ENCODE data around the gene PAMR1. TPM values are rescaled to one million over a fixed set of nuclear protein-coding genes. Genes with fewer than 3 reads are reported as not detected.

PAMR1 gene, protein sequence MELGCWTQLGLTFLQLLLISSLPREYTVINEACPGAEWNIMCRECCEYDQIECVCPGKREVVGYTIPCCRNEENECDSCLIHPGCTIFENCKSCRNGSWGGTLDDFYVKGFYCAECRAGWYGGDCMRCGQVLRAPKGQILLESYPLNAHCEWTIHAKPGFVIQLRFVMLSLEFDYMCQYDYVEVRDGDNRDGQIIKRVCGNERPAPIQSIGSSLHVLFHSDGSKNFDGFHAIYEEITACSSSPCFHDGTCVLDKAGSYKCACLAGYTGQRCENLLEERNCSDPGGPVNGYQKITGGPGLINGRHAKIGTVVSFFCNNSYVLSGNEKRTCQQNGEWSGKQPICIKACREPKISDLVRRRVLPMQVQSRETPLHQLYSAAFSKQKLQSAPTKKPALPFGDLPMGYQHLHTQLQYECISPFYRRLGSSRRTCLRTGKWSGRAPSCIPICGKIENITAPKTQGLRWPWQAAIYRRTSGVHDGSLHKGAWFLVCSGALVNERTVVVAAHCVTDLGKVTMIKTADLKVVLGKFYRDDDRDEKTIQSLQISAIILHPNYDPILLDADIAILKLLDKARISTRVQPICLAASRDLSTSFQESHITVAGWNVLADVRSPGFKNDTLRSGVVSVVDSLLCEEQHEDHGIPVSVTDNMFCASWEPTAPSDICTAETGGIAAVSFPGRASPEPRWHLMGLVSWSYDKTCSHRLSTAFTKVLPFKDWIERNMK
- 0.21 and 0.66 TPM in 2 replicates for total RNA-seq
- long read RNA-seq, partial matches to known transcripts = 1 of 2 reads
- long read RNA-seq, other reads (novel, unspliced or antisense) = 0 of 2 reads

DNA sequence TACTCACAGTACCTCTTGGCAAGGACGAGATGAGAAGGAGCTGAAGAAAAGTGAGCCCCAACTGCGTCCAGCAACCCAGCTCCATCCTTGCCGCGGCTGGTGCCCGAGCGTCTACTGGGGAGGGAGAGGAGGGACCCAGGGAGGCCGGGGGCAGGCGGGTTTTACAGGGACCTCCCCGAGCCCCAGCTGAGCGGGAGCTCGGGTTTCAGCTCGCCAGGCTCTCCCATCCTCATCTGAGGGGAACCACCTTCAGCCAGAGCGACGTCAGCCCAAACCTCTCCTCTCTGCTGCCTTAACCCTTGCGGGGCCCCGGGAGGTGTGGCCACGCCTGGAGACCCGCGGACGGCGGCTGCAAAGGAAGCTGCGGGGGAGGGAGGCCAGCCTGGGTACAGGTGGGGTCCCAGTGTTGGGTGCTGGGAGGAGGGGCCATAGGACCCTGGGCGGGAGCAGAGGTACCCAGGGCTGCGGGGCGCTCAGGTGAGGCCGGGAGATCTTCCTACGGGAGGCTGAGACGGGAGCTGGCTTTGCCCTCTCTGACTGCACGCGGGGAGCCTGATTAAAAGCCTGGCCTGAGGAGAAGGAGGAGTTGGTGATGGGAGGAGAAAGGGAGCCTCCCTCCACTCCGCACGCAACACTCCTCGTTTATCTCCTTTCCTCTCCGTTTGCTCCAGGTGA lies at the start of gene PAMR1:
PAMR1 (minus strand) TSS at position 116 of the 675 bp plus-strand sequence; CDS start at position 85, 31 bp downstream.
- no peaks in the 10 kb centered on the region for H3K9me3 Mint-ChIP-seq
- H3K27me3 Mint-ChIP-seq (ENCODE audit: low read depth) = peaks cover 65% of the 10 kb centered on the region
- peak within 1 kb of the TSS; percentile 36 for H3K4me3 Mint-ChIP-seq
- no peak for DNase-seq (ENCODE audit: low read depth, low spot score)
- TF ChIP-seq, protein P1, sequence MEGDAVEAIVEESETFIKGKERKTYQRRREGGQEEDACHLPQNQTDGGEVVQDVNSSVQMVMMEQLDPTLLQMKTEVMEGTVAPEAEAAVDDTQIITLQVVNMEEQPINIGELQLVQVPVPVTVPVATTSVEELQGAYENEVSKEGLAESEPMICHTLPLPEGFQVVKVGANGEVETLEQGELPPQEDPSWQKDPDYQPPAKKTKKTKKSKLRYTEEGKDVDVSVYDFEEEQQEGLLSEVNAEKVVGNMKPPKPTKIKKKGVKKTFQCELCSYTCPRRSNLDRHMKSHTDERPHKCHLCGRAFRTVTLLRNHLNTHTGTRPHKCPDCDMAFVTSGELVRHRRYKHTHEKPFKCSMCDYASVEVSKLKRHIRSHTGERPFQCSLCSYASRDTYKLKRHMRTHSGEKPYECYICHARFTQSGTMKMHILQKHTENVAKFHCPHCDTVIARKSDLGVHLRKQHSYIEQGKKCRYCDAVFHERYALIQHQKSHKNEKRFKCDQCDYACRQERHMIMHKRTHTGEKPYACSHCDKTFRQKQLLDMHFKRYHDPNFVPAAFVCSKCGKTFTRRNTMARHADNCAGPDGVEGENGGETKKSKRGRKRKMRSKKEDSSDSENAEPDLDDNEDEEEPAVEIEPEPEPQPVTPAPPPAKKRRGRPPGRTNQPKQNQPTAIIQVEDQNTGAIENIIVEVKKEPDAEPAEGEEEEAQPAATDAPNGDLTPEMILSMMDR (conservative IDR thresholded peaks at IDR 0.05) = no peak
- H3K4me1 Mint-ChIP-seq = peaks cover 14% of the 10 kb centered on the region
- no peaks in the 10 kb centered on the region for H3K36me3 Mint-ChIP-seq (ENCODE audit: low read depth)
- no peak within 1 kb of the TSS for H3K27ac Mint-ChIP-seq (ENCODE audit: unreplicated experiment)

DNA sequence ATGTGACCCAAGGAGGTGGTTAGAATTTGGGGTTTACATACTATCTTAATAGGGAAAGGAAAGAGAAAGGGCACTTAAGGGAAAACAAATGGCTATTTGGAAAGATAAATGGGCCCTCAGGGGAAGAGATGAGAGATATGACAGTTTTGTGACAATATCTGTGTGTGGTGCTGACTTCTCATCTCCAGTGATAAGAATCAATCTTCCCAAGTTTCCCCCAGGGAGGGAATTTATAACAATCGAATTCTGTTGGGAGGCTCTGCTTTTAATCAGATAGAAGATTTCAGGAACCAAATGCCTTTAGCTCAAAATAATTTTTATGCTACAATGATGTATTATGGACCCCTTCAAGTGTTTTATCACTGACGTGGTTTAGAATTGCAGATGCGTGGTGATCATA lies 46.3 kb upstream of the PAMR1 start:
- TF ChIP-seq, protein P1 (conservative IDR thresholded peaks at IDR 0.05) = no peak
- Mint-ChIP-seq H3K4me1 (no peaks in the 10 kb centered on the region), H3K36me3 (ENCODE audit: low read depth) (peaks cover 3% of the 10 kb centered on the region), H3K27ac (ENCODE audit: unreplicated experiment) (no peak overlapping the region), H3K27me3 (ENCODE audit: low read depth) (peaks cover 14% of the 10 kb centered on the region), H3K9me3 (no peaks in the 10 kb centered on the region), H3K4me3 (no peak overlapping the region)
- DNase-seq (ENCODE audit: low read depth, low spot score) = no peak

DNA sequence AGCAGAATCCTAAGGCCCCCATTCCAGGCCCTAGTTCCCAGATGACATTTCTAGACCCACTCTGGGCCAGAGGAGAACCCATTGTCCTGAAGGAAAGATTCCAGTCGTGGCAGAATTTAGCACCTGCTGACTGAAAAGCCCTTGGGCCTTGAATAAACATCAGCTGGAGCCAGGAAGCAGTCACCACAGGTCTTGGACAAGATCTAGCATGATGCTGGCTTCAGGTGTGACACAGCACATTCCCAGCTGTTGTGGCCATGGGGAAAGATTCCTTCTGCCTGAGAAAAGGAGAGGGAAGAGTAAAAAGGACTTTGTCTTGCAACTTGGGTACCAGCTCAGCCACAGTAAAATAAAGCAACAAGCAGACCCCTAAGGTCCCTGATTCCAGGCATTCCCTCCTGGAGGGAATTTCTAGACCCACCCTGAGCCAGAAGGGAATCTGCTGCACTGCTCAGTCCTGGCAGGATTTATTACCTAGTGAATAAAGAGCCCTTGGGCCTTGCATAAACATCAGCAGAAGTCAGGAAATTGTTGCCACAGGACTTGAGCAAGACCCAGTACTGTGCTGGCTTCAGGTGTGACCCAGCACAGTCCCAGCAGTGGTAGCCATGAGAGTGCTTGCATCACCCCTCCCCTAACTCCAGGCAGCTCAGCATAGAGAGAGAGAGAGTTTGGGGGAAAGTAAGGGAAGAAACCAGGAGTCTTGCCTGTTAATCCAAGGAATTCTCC lies 42.5 kb upstream of the PAMR1 start:
- TF ChIP-seq, protein P1 (conservative IDR thresholded peaks at IDR 0.05) = no peak
- no peak overlapping the region for H3K4me3 Mint-ChIP-seq
- no peak overlapping the region for H3K27ac Mint-ChIP-seq (ENCODE audit: unreplicated experiment)
- no peaks in the 10 kb centered on the region for H3K4me1 Mint-ChIP-seq
- DNase-seq (ENCODE audit: low read depth, low spot score) = no peak
- no peaks in the 10 kb centered on the region for H3K36me3 Mint-ChIP-seq (ENCODE audit: low read depth)
- H3K9me3 Mint-ChIP-seq = no peaks in the 10 kb centered on the region
- peaks cover 17% of the 10 kb centered on the region for H3K27me3 Mint-ChIP-seq (ENCODE audit: low read depth)

DNA sequence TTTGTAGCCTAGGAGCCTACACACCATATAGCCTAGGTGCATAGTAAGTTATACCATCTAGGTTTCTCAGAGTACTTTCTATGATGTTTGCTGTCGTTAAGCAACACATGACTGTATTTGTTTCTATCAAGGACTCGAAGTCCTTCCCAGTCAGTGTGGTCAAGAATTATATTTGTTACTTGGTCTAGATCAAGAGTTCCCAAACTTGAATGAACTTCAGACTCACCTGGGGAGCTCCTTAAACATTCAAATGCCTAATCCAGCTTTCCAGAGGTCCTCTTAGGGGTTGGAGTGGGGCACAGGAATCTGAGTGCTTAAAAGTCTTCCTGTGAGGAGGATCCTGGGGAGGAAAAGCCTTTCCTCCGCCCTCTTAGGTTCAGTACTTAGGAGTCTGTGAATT lies 41.5 kb upstream of the PAMR1 start:
- no peak overlapping the region for H3K27ac Mint-ChIP-seq (ENCODE audit: unreplicated experiment)
- H3K36me3 Mint-ChIP-seq (ENCODE audit: low read depth) = no peaks in the 10 kb centered on the region
- H3K27me3 Mint-ChIP-seq (ENCODE audit: low read depth) = peaks cover 13% of the 10 kb centered on the region
- TF ChIP-seq, protein P1 (conservative IDR thresholded peaks at IDR 0.05) = no peak
- no peaks in the 10 kb centered on the region for H3K4me1 Mint-ChIP-seq
- no peak for DNase-seq (ENCODE audit: low read depth, low spot score)
- H3K4me3 Mint-ChIP-seq = no peak overlapping the region
- no peaks in the 10 kb centered on the region for H3K9me3 Mint-ChIP-seq

DNA sequence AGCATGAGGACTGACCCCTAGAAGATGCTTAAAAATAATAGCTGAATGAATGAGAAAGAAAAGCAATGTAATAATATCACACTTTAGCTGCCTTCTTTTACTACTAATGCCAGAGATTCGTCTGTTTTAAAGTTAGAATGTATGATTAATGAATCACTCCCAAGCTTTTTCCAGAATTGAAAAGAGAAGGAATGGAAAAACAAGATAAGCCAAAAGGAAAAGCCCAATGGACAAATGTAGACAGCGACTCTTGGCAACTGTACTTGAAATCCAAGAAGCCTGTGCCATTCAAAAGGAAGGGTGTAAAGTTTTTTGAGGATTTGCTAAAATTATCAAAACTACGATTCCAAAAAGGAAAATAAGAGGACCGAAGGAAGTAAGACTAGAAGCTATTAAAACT lies 40.8 kb upstream of the PAMR1 start:
- TF ChIP-seq, protein P1 (conservative IDR thresholded peaks at IDR 0.05) = no peak
- no peak overlapping the region for H3K27ac Mint-ChIP-seq (ENCODE audit: unreplicated experiment)
- peaks cover 15% of the 10 kb centered on the region for H3K27me3 Mint-ChIP-seq (ENCODE audit: low read depth)
- no peaks in the 10 kb centered on the region for H3K36me3 Mint-ChIP-seq (ENCODE audit: low read depth)
- DNase-seq (ENCODE audit: low read depth, low spot score) = no peak
- no peaks in the 10 kb centered on the region for H3K4me1 Mint-ChIP-seq
- no peaks in the 10 kb centered on the region for H3K9me3 Mint-ChIP-seq
- no peak overlapping the region for H3K4me3 Mint-ChIP-seq

All from neural crest cell (in vitro differentiated cells).